Vagina (tissue), 2 donors: Measurements from ENCODE around the gene SPTBN4.
A peak's percentile ranks its signal among the peaks of the same experiment; 100 is the strongest.

Experiments
- CTCF ChIP-seq, 3 experiments: fragments of 450-650 bp in 2 of 3; fragments of 200-600 bp in 1 of 3; sonication (generic) in 1 of 3; IDR thresholded peaks; one replicate each; pipeline ENCODE4 v1.5.1; 2017 to 2019; ENCODE audit warnings: antibody characterized with exemption in 3 of 3, mild to moderate bottlenecking in 2 of 3, moderate library complexity in 2 of 3
- POLR2AphosphoS5 ChIP-seq, 2 donors: sonication (generic); formaldehyde crosslinking; IDR thresholded peaks; one replicate each; pipeline ENCODE4 v1.9.0; 2017; ENCODE audit warnings: antibody characterized with exemption in 2 of 2, mild to moderate bottlenecking in 2 of 2, low read depth in 1 of 2; ENCODE audit not compliant: insufficient read depth in 1 of 2

DNA sequence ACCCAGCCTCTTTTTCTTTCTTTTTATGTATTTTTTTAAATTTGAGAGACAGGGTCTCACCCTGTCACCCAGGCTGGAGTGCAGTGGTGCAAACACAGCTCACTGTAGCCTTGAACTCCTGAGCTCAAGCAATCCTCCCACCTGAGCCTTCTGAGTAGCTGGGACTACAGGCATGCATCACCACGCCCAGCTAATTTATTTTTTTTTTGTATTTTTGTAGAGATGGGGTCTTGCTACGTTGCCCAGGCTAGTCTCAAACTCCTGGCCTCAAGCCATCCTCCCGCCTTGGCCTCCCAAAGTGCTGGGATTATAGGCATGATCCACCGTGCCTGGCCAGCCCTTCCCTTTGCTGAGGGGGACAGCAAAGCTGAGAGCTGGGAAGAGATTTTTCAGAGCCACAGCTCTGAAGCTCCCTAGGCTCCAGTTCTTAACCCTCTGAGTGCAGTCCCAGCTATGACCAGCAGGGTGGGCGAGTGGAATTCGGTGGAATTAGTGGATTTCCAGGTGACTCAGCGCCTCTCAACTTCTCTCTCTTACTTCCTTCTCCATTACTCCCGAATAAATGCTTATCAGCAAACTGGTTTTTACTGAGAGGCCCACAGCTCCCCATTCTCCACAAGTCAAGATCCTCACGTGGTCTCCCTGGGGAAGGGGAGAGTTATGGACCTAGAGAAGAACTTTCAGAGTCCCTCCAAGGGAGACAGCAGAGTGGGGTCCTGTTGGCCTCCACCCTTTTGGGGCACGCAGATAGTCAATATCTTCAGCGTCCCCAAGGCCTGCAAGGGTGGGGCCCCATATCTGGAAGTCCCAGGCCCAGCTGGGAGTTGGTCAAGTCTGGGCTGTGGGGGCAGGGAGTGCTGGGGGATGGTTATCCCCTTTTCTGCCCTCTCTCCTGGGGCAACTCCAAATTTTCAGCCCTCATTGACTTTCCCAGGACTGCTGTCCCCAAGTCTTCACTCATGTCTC is 2.5 kb upstream of the SPTBN4 start:
- TF ChIP-seq POLR2AphosphoS5 (IDR thresholded peaks at IDR 0.05; ENCODE audit: insufficient read depth in 1 of 2, low read depth in 1 of 2): peak in 1 of 2 donors; percentile 44
- TF ChIP-seq CTCF (IDR thresholded peaks at IDR 0.05): peak in 2 of 3 experiments; percentile 65 to 86
